T-helper 1 cell treated with Interleukin-12 subunit alpha and Interleukin-12 subunit beta and Interleukin-4 antibody, amounts not matched to agents 30 ng/mL and 1 ng/mL, for 36 hours (primary cell): ENCODE data around the gene CRACR2B. TPM values are rescaled to one million over a fixed set of nuclear protein-coding genes. Genes with fewer than 3 reads are reported as not detected.

Experiments
- intact Hi-C: fragments of 100-400 bp; cut with micrococcal nuclease; formaldehyde crosslinking; loops from one replicate; pipeline ENCODE4 v1.15.1; 2024
- total RNA-seq: library from RNA; stranded (reverse); gene quantifications from 2 replicates; pipeline ENCODE4 v1.2.3, GENCODE V29; 2022

CRACR2B gene
- total RNA-seq = 1.3 and 1.9 TPM in 2 replicates

DNA sequence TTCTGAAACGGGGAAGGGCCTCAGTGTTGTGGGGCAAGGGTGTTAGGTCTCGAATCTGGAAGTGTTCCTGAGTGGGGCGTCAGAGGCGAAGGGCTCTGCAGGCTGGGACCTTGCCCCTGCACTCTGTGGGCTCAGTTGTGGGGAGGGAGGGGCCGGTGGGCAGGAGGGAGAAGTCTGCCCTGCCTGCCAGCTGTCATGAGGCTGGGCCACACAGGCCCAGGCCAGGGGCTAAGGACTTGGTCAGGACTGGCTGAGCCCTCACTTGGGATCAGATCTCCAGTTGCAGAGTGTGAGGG lies at the start of gene CRACR2B:
TSS of gene CRACR2B (plus strand) at position 23 of the 296 bp plus-strand sequence. CDS start 689 bp downstream, outside the sequence.
- intact Hi-C loops = no loop called here

DNA sequence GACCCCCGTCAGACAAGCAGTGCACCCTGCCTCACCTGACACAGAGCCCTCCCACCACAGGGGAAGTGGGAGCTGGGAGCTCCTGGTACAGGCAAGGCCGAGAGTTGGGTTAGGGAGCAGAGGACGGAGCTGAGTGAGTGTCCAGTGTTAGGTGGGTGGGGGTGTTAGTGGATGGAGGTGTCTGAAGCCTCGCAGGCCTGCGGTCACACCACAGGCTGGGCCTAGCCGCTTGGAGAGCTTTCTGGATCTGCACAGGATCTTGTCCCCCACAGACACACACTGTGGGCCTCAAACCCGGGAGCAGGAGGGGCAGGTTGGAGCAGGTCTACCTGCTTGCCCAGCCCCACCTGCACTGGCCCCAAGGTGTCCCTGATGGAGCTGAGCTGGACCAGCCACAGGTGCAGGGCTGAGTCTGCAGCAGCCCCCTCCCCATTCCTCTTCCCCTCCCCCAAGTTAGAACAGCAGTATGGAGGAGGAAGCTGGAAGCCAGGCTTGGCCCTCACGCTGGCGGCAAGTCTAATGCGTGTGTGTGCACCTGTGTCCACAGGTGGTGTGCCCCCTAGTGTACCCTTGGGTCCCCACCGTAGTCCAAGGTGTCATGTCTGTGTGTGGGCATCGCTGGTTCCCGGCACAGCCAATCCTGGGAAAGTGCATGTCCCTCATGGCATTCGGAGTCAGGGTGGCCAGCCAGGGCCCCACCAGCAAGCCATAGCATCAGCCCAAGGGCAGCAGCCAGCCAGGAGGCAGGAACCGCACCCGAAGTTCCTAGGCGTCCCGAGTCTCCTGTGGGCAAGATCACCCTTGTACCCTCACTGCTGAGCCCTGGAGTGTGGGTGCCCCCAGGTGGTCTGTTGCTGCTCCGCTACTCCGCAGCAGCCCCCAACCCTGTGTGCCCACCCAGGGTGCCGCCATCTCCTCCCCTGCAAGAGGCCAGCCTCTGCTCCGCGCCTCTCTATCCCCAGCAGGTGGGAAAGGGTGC lies 48.5 kb upstream of the CRACR2B start:
- intact Hi-C loops = loop anchor here (1.0 kb wide), 1 partner anchor 31 kb away; no protein-coding TSS in a partner anchor

DNA sequence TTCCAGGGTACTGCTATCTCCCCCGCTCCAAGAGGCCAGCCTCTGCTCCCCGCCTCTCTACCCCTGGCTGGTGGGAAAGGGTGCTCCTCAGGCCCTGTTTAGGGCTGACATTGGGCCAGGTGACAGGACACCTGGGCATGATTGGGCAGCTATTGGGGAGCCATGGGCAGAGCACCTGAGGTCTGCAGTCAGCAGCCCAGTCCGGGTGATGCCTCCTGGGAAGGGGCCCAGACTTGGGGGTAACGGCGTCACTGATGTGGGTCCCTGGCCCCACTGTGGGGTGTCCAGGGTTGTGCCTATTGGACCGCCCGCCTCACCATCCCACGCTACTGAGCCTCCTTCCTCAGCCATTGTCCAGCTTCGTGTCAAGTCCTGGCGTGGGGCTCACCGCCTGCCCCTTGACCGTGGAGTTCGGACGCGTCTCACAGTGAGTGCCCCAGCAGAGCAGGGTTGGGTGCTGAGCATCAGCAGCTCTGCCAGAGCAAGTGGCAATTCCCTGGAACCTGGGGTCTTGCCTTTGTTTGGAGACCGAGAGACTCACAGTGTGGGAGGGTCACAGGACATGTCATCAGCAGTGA lies 47.7 kb upstream of the CRACR2B start:
- intact Hi-C loops = no loop called here

DNA sequence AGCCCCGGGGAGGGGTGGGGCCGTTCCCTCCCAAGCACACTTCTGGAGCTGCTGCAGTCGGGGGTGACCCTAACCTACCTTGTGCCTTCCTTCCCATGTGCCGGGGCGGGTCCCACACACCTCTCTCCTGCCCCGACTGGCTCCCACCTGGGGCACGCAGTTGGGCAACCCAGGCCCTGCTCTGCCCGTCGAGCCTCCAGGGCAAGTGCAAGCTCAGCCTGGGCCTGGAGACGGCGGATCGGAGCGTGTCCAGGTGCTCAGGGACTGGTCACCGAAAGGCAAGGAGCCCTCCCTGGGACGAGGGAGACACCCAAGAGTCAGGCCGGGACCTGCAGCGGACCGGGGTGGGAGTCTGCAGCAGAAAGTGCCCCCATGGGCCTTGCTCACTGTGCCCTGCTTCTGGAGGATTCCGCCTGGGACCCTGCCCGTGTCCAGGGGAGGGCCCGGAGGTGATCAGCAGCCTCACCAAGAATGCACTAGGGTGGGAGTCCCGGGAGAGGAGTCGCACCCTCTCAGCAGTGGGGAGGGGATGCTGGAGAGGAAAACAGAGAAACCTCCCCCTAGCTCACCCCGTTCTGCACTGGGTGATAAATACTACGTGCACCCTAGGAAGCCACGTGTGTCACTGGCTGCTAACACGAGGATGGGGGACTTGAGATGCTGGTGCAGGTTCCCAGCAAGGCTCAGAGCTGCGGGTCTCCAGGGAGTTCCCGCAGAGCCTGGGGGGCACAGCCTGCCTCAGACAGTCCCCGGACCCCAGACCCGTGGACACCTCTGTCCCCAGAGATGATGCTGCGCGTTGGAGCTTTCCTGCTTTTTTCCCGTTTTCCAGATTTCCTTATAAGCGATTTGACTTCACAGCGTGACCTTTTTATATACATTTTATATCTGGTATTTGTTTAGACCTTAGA lies 45.2 kb upstream of the CRACR2B start:
- intact Hi-C loops = no loop called here

GRCh38 chr11:783581-784015 lies 44.1 kb upstream of the CRACR2B start:
- intact Hi-C loops = no loop called here

DNA sequence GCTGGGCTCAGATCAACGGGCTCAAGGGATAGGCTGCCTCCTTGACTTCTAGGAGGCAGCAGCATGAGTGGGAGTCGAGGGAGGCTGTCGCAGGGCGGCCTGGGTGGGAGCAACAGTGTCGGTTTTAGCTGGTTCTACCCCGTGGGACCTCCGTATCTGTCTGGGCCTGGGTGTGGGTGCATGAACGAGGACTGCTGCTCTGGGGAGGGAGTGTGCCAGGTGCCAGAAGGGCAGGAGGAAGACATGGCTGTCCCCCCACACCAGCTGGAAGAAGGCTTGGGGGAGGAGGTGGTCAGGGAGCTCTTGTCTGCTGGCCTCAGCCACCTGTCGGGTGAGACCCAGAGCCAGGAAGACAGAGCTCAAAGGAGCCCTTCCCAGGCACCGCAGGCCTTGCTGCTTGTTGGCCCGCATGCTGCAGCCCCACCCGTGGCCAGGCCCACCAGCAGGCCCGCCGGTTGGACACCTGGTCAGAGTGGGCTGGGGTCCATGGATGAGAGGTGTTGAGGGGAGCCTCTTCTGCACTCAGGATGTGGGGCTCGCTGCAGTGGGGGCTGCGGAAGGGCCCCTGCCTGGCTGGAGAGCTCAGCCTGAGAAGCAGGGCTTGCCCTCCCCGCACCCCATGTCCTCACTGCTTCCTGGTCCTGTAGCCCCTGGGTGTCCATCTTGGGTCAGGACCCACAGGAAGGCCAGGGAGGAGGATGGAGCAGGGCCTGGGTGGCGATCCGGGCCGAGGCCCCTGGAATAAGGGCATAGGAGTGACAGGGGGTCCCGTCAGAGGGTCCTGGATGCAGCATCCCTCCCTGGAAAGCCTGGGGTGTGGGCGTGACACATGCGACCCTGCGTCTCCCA lies 41.3 kb upstream of the CRACR2B start:
- intact Hi-C loops = no loop called here

- intact Hi-C loops = no loop called here
These were observed 40.5 kb upstream of the CRACR2B start for GRCh38 chr11:787084-787675.

GRCh38 chr11:788009-788640 lies 39.6 kb upstream of the CRACR2B start:
- intact Hi-C loops = no loop called here

DNA sequence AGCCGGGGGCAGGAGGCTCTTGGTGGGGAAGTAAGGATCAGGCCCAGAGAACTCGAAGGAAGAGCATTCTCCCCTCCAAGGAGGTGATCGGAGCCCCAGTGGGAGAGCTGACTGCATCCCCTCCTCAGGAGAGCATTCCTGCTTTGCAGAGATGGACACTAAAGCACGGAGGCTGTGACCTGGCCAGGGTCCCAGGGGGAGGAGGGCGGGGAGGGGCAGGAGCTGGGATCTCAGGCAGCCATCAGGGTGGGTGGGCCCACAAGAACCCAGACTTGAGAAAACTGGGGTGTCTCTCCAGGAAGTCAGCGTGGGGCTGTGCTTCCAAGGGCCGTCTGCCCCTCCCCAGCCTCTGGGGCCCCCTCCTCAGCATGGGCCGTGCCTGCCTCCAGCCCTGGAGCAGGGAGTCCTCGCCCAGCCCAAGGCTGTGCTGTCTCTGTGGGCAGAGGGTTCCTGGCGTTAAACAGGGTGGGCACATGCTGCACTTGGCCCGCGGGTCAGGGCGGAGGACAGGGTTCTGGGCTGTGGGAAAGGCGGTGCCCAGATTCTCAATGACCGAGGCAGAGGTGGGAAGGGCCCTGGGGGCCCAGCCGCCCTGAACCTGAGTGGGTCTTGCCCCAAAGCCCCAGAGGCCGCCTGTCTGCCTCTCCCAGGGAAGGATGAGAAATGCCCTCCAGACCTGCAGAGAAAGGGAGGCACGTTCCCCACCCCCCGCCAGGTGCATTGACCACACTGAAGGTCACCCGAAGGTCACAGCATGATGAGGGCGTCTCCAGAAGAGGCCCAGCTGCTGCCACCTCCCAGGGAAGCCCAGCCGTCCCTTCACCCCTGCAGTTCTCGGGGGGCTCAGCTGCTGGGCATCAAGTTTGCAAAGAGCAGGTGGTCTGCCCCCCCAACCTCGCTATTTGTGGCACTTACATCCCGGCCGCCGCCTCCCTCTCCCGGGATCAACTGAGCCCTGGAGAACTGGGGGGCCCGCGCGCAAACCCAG lies 38.5 kb upstream of the CRACR2B start:
- intact Hi-C loops = no loop called here

GRCh38 chr11:789943-790342 lies 37.8 kb upstream of the CRACR2B start, which contains the start of gene CEND1:
Gene CEND1 (minus strand): TSS chr11:790090. CDS start chr11:788576, 1,514 bp downstream.
- intact Hi-C loops = no loop called here

GRCh38 chr11:790721-791564 lies 36.8 kb upstream of the CRACR2B start:
- intact Hi-C loops = no loop called here

DNA sequence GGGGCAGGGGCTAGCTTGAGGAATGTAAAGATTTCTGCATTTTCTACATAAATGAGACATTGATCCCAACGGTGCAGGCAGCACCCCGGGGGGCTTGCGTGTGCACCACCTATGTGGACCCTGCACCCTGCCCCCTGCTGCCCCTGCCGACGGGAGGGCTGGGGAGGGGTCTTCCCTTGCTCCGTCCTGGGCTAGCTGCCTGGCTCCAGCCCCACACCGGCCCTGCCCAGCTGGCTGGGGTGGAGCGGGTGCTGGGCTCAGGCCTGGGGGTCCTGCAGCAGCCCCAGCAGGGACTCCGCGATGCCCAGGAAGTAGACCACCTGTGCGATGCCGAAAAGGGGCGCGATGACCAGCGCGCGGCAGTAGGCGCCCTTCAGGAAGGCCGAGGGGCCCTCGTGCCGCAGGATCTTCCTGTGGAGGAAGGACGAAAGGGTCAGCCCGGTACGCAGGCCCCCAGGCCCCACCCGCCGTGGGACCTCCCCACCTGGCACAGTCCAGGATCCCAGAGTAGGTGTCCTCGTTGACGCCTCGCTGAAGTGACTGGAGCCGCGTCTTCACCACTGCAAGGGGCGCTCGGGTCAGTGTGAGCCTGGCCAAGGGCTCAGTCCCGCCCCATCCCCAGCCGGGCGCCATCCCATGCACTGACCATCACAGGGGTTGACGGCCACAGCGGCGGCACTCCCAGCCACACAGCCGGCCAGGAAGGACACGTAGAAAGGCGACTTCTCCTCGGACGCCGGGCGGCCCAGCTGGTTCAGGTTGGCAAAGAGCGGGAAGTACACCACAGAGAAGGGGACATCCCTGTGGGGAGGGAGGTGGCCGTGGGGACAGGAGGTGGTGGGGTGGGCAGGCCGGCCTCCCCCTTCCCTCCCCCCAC lies 35.8 kb upstream of the CRACR2B start:
- intact Hi-C loops = no loop called here

DNA sequence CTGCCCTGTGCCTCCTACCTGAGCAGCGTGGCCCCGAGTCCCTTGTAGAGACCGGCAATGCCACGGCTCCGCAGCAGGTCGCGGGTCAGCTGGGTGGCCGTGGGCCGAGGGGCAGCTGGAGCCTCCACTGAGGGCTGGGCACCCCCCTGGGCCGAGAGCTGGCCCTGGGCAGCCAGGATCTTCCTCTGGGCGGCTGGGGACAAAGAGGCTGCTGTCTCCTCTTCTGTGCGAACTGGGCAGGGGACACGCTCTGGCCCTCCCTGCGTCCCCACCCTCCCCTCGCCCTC lies 35.2 kb upstream of the CRACR2B start:
- intact Hi-C loops = no loop called here

GRCh38 chr11:792873-793272 lies 34.8 kb upstream of the CRACR2B start:
- intact Hi-C loops = no loop called here

- intact Hi-C loops = no loop called here
These were observed 34.2 kb upstream of the CRACR2B start for GRCh38 chr11:793556-793955.

- intact Hi-C loops = no loop called here
These were observed 33.5 kb upstream of the CRACR2B start for GRCh38 chr11:794013-794765.
